ENCODE measurements around the gene RAD51AP2. TPM values are rescaled to one million over a fixed set of nuclear protein-coding genes. Genes with fewer than 3 reads are reported as not detected.

Gene RAD51AP2
- total and polyA plus RNA-seq, 2 donors (not counting 1 experiment from before 2014, with no cell fraction given): 0.02 to 0.17 TPM

GRCh38 chr2:17476830-17477229 is 41.4 kb downstream of the RAD51AP2 start:
- H3K9me3 ChIP-seq (ENCODE audit: control insufficient read depth, insufficient read depth, low read depth, low read length): no peaks in the 10 kb centered on the region
- no peak overlapping the region for H3K4me2 ChIP-seq (ENCODE audit: extremely low read depth, insufficient read depth, low read length)
- H3K4me1 ChIP-seq (ENCODE audit: control insufficient read depth, extremely low read depth, insufficient read depth, low read length): no peaks in the 10 kb centered on the region
- no peaks in the 10 kb centered on the region for H3K27me3 ChIP-seq (ENCODE audit: control insufficient read depth, insufficient read depth, low read length)
- no peaks in the 10 kb centered on the region for H3K36me3 ChIP-seq (ENCODE audit: control insufficient read depth, insufficient read depth, low read length)
- no peak overlapping the region for H2AFZ ChIP-seq (ENCODE audit: low read length)
- H4K20me1 ChIP-seq (ENCODE audit: control insufficient read depth, extremely low read depth, insufficient read depth, low read length): no peaks in the 10 kb centered on the region
- H3K27ac ChIP-seq (ENCODE audit: insufficient read depth, low read length): no peak overlapping the region
- no peak for TF ChIP-seq EZH2 (IDR thresholded peaks at IDR 0.05; ENCODE audit: low read length, missing control alignments)
- TF ChIP-seq, protein P1, sequence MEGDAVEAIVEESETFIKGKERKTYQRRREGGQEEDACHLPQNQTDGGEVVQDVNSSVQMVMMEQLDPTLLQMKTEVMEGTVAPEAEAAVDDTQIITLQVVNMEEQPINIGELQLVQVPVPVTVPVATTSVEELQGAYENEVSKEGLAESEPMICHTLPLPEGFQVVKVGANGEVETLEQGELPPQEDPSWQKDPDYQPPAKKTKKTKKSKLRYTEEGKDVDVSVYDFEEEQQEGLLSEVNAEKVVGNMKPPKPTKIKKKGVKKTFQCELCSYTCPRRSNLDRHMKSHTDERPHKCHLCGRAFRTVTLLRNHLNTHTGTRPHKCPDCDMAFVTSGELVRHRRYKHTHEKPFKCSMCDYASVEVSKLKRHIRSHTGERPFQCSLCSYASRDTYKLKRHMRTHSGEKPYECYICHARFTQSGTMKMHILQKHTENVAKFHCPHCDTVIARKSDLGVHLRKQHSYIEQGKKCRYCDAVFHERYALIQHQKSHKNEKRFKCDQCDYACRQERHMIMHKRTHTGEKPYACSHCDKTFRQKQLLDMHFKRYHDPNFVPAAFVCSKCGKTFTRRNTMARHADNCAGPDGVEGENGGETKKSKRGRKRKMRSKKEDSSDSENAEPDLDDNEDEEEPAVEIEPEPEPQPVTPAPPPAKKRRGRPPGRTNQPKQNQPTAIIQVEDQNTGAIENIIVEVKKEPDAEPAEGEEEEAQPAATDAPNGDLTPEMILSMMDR (conservative IDR thresholded peaks at IDR 0.05 in 1 of 2, IDR thresholded peaks at IDR 0.05 in 1 of 2; ENCODE audit: low read depth in 1 of 2, low read length in 2 of 2): no peak
- H3K79me2 ChIP-seq (ENCODE audit: control insufficient read depth, insufficient read depth, low read length): no peaks in the 10 kb centered on the region
- H3K9ac ChIP-seq (ENCODE audit: insufficient read depth, low read length): no peak overlapping the region
- no peak overlapping the region for H3K4me3 ChIP-seq (replicated peaks in 1 of 4; ENCODE audit: control extremely low read depth in 1 of 4, insufficient read depth in 1 of 4, low read depth in 3 of 4, low read length in 4 of 4)
- DNase-seq (ENCODE audit: low read depth in 2 of 2): peak in 1 of 2 donors; percentile 3

- peak in 1 of 2 donors; percentile 20 for DNase-seq (ENCODE audit: low read depth in 2 of 2)
- Histone ChIP-seq H3K36me3 (ENCODE audit: control insufficient read depth, insufficient read depth, low read length) (no peaks in the 10 kb centered on the region), H3K9me3 (ENCODE audit: control insufficient read depth, insufficient read depth, low read depth, low read length) (no peaks in the 10 kb centered on the region), H3K27me3 (ENCODE audit: control insufficient read depth, insufficient read depth, low read length) (no peaks in the 10 kb centered on the region), H3K27ac (ENCODE audit: insufficient read depth, low read length) (no peak overlapping the region), H3K4me2 (ENCODE audit: extremely low read depth, insufficient read depth, low read length) (no peak overlapping the region), H3K4me1 (ENCODE audit: control insufficient read depth, extremely low read depth, insufficient read depth, low read length) (no peaks in the 10 kb centered on the region), H3K79me2 (ENCODE audit: control insufficient read depth, insufficient read depth, low read length) (no peaks in the 10 kb centered on the region), H2AFZ (ENCODE audit: low read length) (no peak overlapping the region), H4K20me1 (ENCODE audit: control insufficient read depth, extremely low read depth, insufficient read depth, low read length) (no peaks in the 10 kb centered on the region), H3K4me3 (replicated peaks in 1 of 4; ENCODE audit: control extremely low read depth in 1 of 4, insufficient read depth in 1 of 4, low read depth in 3 of 4, low read length in 4 of 4) (no peak overlapping the region), H3K9ac (ENCODE audit: insufficient read depth, low read length) (no peak overlapping the region)
- TF ChIP-seq, protein P1 (conservative IDR thresholded peaks at IDR 0.05 in 1 of 2, IDR thresholded peaks at IDR 0.05 in 1 of 2; ENCODE audit: low read depth in 1 of 2, low read length in 2 of 2): no peak
- TF ChIP-seq EZH2 (IDR thresholded peaks at IDR 0.05; ENCODE audit: low read length, missing control alignments): no peak
These were observed 42.2 kb downstream of the RAD51AP2 start for GRCh38 chr2:17476064-17476463.

DNA sequence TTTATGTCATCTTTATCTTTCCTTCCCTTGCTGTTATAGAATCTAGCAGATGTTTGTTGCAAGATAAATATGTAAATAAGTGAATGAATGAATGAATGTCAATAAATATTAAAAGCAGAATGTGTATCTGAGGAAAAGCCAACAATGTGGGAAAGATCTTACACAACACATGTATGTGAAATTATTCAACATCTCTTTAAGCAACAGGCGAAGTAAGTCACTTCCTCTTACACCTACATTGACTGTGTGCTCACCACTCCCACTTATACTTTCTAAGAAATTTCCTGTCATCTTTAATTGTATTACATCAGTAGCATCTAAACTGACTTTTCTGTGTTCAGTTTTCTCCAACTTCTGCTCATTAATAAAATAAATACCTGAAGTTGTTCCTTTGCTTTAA is 43.0 kb downstream of the RAD51AP2 start:
- TF ChIP-seq EZH2 (IDR thresholded peaks at IDR 0.05; ENCODE audit: low read length, missing control alignments): no peak
- TF ChIP-seq, protein P1 (conservative IDR thresholded peaks at IDR 0.05 in 1 of 2, IDR thresholded peaks at IDR 0.05 in 1 of 2; ENCODE audit: low read depth in 1 of 2, low read length in 2 of 2): no peak
- H3K4me3 ChIP-seq (replicated peaks in 1 of 4; ENCODE audit: control extremely low read depth in 1 of 4, insufficient read depth in 1 of 4, low read depth in 3 of 4, low read length in 4 of 4): no peak overlapping the region
- no peak overlapping the region for H3K27ac ChIP-seq (ENCODE audit: insufficient read depth, low read length)
- H2AFZ ChIP-seq (ENCODE audit: low read length): no peak overlapping the region
- H4K20me1 ChIP-seq (ENCODE audit: control insufficient read depth, extremely low read depth, insufficient read depth, low read length): no peaks in the 10 kb centered on the region
- no peaks in the 10 kb centered on the region for H3K36me3 ChIP-seq (ENCODE audit: control insufficient read depth, insufficient read depth, low read length)
- H3K4me1 ChIP-seq (ENCODE audit: control insufficient read depth, extremely low read depth, insufficient read depth, low read length): no peaks in the 10 kb centered on the region
- H3K27me3 ChIP-seq (ENCODE audit: control insufficient read depth, insufficient read depth, low read length): no peaks in the 10 kb centered on the region
- no peak overlapping the region for H3K9ac ChIP-seq (ENCODE audit: insufficient read depth, low read length)
- H3K79me2 ChIP-seq (ENCODE audit: control insufficient read depth, insufficient read depth, low read length): no peaks in the 10 kb centered on the region
- peak in 1 of 2 donors; percentile 9 for DNase-seq (ENCODE audit: low read depth in 2 of 2)
- no peak overlapping the region for H3K4me2 ChIP-seq (ENCODE audit: extremely low read depth, insufficient read depth, low read length)
- no peaks in the 10 kb centered on the region for H3K9me3 ChIP-seq (ENCODE audit: control insufficient read depth, insufficient read depth, low read depth, low read length)
